Stomach smooth muscle (tissue), 2 donors: ENCODE measurements around the gene DNMT1.

Source experiments
- H3K27ac ChIP-seq: one replicate; pipeline ENCODE4 v1.7.0; 2013; ENCODE audit warnings: mild to moderate bottlenecking, low read length, inconsistent platforms
- H3K27me3 ChIP-seq, 2 donors: one replicate each; pipeline ENCODE4 v1.7.0; 2013; ENCODE audit warnings: low read length in 2 of 2; ENCODE audit not compliant: insufficient read depth in 2 of 2, control insufficient read depth in 1 of 2
- H3K36me3 ChIP-seq, 2 donors: one replicate each; pipeline ENCODE4 v1.7.0; 2013; ENCODE audit warnings: low read length in 2 of 2; ENCODE audit not compliant: control insufficient read depth in 2 of 2, insufficient read depth in 2 of 2
- H3K4me1 ChIP-seq: one replicate; pipeline ENCODE4 v1.7.0; 2013; ENCODE audit warnings: low read length; ENCODE audit not compliant: control insufficient read depth, insufficient read depth
- H3K4me3 ChIP-seq, 2 donors: one replicate each; pipeline ENCODE4 v1.7.0; 2013; ENCODE audit warnings: low read length in 2 of 2
- H3K9ac ChIP-seq, 2 donors: one replicate each; pipeline ENCODE4 v1.7.0; 2013; ENCODE audit warnings: low read length in 2 of 2, mild to moderate bottlenecking in 1 of 2
- H3K9me3 ChIP-seq, 2 donors: one replicate each; pipeline ENCODE4 v1.7.0; 2013; ENCODE audit warnings: low read length in 2 of 2; ENCODE audit not compliant: control insufficient read depth in 2 of 2
- donor health status: healthy.
- donor health status: Pancreatic carcinoma.

DNMT1 gene

DNA sequence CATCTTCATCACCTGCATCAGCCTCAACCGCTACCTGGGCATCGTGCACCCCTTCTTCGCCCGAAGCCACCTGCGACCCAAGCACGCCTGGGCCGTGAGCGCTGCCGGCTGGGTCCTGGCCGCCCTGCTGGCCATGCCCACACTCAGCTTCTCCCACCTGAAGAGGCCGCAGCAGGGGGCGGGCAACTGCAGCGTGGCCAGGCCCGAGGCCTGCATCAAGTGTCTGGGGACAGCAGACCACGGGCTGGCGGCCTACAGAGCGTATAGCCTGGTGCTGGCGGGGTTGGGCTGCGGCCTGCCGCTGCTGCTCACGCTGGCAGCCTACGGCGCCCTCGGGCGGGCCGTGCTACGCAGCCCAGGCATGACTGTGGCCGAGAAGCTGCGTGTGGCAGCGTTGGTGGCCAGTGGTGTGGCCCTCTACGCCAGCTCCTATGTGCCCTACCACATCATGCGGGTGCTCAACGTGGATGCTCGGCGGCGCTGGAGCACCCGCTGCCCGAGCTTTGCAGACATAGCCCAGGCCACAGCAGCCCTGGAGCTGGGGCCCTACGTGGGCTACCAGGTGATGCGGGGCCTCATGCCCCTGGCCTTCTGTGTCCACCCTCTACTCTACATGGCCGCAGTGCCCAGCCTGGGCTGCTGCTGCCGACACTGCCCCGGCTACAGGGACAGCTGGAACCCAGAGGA is 80.6 kb downstream of the DNMT1 start:
- Histone ChIP-seq H3K9ac (no peak overlapping the region), H3K4me1 (peaks cover 20% of the 10 kb centered on the region), H3K9me3 (no peaks in the 10 kb centered on the region), H3K36me3 (peaks cover 38 to 42% of the 10 kb centered on the region in 2 donors), H3K27ac (no peak overlapping the region), H3K27me3 (no peaks in the 10 kb centered on the region), H3K4me3 (no peak overlapping the region)

GRCh38 chr19:10113592-10113963 is 81.2 kb downstream of the DNMT1 start:
- no peak overlapping the region for H3K9ac ChIP-seq
- no peaks in the 10 kb centered on the region for H3K9me3 ChIP-seq
- H3K4me1 ChIP-seq = peaks cover 14% of the 10 kb centered on the region
- H3K27me3 ChIP-seq = no peaks in the 10 kb centered on the region
- H3K4me3 ChIP-seq = no peak overlapping the region
- H3K36me3 ChIP-seq = peaks cover 38 to 43% of the 10 kb centered on the region in 2 donors
- H3K27ac ChIP-seq = no peak overlapping the region

DNA sequence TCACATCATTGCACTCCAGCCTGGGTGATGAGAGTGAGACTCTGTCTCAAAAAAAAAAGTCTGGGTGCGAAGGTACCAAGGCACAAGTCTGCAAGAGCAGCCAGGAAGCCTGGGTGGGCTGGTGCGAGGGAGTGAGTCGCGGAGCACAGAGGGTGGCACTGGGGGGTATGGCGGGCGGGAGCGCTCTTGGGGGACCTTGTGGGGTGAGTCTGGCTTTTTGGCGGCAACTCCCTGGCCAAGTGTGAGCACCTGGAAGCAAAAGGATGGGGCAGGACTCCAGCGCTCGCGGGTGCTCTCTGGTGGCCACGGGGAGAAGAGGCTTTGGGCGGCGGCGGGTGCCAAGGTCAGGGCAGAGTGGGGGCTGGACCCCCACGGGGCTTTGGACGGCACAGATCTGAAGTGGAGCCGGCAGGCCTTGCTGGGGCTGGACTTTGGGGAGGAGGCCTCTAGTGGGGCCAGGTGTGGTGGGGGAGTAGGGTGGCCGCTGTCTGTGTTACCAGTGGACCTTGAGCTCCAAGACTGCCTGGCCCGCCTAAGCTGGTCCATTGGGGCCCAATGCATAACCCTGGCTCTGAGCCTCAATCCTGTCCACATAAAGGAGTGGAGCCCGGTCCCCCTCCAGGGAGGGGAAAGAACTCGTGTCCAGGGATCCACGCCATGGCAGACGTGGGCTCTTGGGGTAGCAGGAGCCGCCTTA is 81.7 kb downstream of the DNMT1 start:
- no peak overlapping the region for H3K4me3 ChIP-seq
- no peaks in the 10 kb centered on the region for H3K9me3 ChIP-seq
- H3K9ac ChIP-seq = no peak overlapping the region
- peaks cover 44 to 47% of the 10 kb centered on the region in 2 donors for H3K36me3 ChIP-seq
- H3K27me3 ChIP-seq = no peaks in the 10 kb centered on the region
- no peak overlapping the region for H3K27ac ChIP-seq
- peaks cover 12% of the 10 kb centered on the region for H3K4me1 ChIP-seq

GRCh38 chr19:10112037-10112761 is 82.6 kb downstream of the DNMT1 start:
- H3K4me3 ChIP-seq = no peak overlapping the region
- H3K9ac ChIP-seq = no peak overlapping the region
- peaks cover 44 to 50% of the 10 kb centered on the region in 2 donors for H3K36me3 ChIP-seq
- H3K4me1 ChIP-seq = peaks cover 11% of the 10 kb centered on the region
- H3K27me3 ChIP-seq = no peaks in the 10 kb centered on the region
- H3K27ac ChIP-seq = no peak overlapping the region
- no peaks in the 10 kb centered on the region for H3K9me3 ChIP-seq

DNA sequence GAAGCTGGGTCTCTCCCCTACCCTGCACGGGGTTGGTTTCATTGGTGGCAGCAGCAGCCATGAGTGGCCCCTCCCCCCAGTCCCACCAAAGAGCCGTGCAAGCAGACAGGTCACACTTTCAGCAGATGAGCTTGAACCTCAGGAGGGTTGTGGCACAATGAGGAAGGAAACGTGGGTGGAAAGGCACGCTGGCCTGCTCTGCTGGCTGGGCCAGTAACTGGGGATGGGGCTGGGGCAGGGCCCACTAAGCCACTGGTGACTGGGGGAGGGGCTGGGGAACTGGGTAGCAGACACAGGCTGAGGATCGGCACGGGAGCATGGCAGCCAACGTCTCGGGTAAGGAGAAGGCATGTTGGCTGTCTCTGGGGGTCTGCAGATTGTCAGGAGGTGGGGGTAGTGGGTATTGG is 83.3 kb downstream of the DNMT1 start, which contains the start of gene P2RY11:
TSS of gene P2RY11 (plus strand) at position 289 of the 407 bp plus-strand sequence. CDS start at position 318, 29 bp downstream.
- Histone ChIP-seq H3K4me3 (no peak within 1 kb of the TSS), H3K4me1 (peaks cover 17% of the 10 kb centered on the region), H3K27me3 (no peaks in the 10 kb centered on the region), H3K36me3 (peaks cover 37 to 45% of the 10 kb centered on the region in 2 donors), H3K9me3 (no peaks in the 10 kb centered on the region), H3K9ac (no peak within 1 kb of the TSS), H3K27ac (no peak within 1 kb of the TSS)

DNA sequence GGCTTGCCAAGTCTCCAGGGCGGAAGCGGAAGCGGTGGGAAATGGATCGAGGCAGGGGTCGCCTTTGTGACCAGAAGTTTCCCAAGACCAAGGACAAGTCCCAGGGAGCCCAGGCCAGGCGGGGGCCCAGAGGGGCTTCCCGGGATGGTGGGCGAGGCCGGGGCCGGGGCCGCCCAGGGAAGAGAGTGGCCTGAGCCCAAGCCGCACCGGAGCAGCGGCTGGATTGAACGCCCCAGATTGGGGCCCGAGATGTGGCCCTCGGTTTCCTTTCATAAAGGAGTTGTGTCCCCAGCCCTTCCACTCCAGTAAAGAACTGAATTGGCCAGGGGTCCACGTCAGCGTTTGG is 83.8 kb downstream of the DNMT1 start:
- Histone ChIP-seq H3K36me3 (peaks cover 32 to 40% of the 10 kb centered on the region in 2 donors), H3K27ac (no peak overlapping the region), H3K27me3 (no peaks in the 10 kb centered on the region)

DNA sequence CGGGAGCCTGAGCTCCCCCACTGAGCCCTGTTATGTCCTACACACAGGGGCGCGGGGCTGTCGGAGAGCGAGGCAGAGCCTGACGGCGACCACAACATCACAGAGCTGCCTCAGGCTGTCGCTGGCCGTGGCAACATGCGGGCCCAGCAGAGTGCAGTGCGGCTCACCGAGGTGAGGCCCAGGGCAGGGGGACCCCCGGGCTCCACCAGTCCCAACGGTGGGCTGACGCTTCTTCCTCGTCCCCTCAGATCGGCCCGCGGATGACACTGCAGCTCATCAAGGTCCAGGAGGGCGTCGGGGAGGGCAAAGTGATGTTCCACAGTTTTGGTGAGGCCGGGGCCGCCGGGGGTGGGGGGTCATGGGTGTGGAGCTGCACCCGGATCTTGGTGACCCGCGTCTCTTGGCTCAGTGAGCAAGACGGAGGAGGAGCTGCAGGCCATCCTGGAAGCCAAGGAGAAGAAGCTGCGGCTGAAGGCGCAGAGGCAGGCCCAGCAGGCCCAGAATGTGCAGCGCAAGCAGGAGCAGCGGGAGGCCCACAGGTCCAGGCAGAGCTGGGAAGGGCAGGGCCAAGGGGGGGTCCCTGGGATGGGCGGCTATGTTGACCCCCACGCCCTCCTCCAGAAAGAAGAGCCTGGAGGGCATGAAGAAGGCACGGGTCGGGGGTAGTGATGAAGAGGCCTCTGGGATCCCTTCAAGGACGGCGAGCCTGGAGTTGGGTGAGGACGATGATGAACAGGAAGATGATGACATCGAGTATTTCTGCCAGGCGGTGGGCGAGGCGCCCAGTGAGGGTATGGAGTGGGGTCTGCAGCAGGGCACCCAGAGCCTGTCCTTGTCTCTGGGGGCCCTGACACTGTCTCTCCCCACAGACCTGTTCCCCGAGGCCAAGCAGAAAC is 84.4 kb downstream of the DNMT1 start:
- H3K36me3 ChIP-seq = peaks cover 28 to 34% of the 10 kb centered on the region in 2 donors
- no peak overlapping the region for H3K4me3 ChIP-seq
- H3K27ac ChIP-seq = no peak overlapping the region
- no peaks in the 10 kb centered on the region for H3K9me3 ChIP-seq
- no peaks in the 10 kb centered on the region for H3K27me3 ChIP-seq
- peaks cover 22% of the 10 kb centered on the region for H3K4me1 ChIP-seq
- H3K9ac ChIP-seq = no peak overlapping the region

More for the DNA sequence above, 83.8 kb downstream of the DNMT1 start:
- Histone ChIP-seq H3K4me3 (no peak overlapping the region), H3K9me3 (no peaks in the 10 kb centered on the region), H3K4me1 (peaks cover 19% of the 10 kb centered on the region), H3K9ac (no peak overlapping the region)

- no peaks in the 10 kb centered on the region for H3K27me3 ChIP-seq
- no peak overlapping the region for H3K9ac ChIP-seq
- H3K4me1 ChIP-seq = peaks cover 22% of the 10 kb centered on the region
- no peak overlapping the region for H3K4me3 ChIP-seq
- H3K9me3 ChIP-seq = no peaks in the 10 kb centered on the region
- H3K36me3 ChIP-seq = peaks cover 25 to 31% of the 10 kb centered on the region in 2 donors
- H3K27ac ChIP-seq = no peak overlapping the region
These were observed 85.2 kb downstream of the DNMT1 start for GRCh38 chr19:10109528-10109927.

- no peak overlapping the region for H3K4me3 ChIP-seq
- H3K27ac ChIP-seq = no peak overlapping the region
- H3K36me3 ChIP-seq = peaks cover 25 to 31% of the 10 kb centered on the region in 2 donors
- peaks cover 20% of the 10 kb centered on the region for H3K4me1 ChIP-seq
- no peak overlapping the region for H3K9ac ChIP-seq
- no peaks in the 10 kb centered on the region for H3K27me3 ChIP-seq
- no peaks in the 10 kb centered on the region for H3K9me3 ChIP-seq
These were observed 86.9 kb downstream of the DNMT1 start for GRCh38 chr19:10107817-10108367.

GRCh38 chr19:10107254-10107653 is 87.5 kb downstream of the DNMT1 start:
- H3K27ac ChIP-seq = peak overlapping the region; percentile 37

More at GRCh38 chr19:10107254-10107653, 87.5 kb downstream of the DNMT1 start:
- H3K4me3 ChIP-seq = peak overlapping the region; percentile 58 to 83
- H3K27me3 ChIP-seq = no peaks in the 10 kb centered on the region
- peaks cover 16% of the 10 kb centered on the region for H3K4me1 ChIP-seq
- peak overlapping the region in 1 of 2 donors; percentile 72 for H3K9ac ChIP-seq
- no peaks in the 10 kb centered on the region for H3K9me3 ChIP-seq
- H3K36me3 ChIP-seq = peaks cover 25 to 31% of the 10 kb centered on the region in 2 donors
